Duodenal mucosa (tissue), 2 donors: Measurements from ENCODE around the gene POLR1A.
A peak's percentile ranks its signal among the peaks of the same experiment; 100 is the strongest.

Experiments used
- H3K27ac ChIP-seq: one replicate; pipeline ENCODE4 v1.7.0; 2013; ENCODE audit warnings: low read depth, low read length
- H3K27me3 ChIP-seq, 2 donors: one replicate each; pipeline ENCODE4 v1.7.0; 2013; ENCODE audit warnings: low read length in 2 of 2, control low read depth in 1 of 2; ENCODE audit not compliant: insufficient read depth in 2 of 2, control insufficient read depth in 1 of 2
- H3K36me3 ChIP-seq, 2 donors: one replicate each; pipeline ENCODE4 v1.7.0; 2013; ENCODE audit warnings: low read length in 2 of 2, control low read depth in 1 of 2; ENCODE audit not compliant: insufficient read depth in 2 of 2, control insufficient read depth in 1 of 2
- H3K4me1 ChIP-seq, 2 donors: one replicate each; pipeline ENCODE4 v1.7.0; 2013; ENCODE audit warnings: low read length in 2 of 2, control low read depth in 1 of 2; ENCODE audit not compliant: insufficient read depth in 2 of 2, control insufficient read depth in 1 of 2
- H3K4me3 ChIP-seq, 2 donors: one replicate each; pipeline ENCODE4 v1.7.0; 2013; ENCODE audit warnings: low read length in 2 of 2, low read depth in 1 of 2
- H3K9ac ChIP-seq, 2 donors: one replicate each; pipeline ENCODE4 v1.7.0; 2013; ENCODE audit warnings: low read length in 2 of 2, low read depth in 1 of 2
- H3K9me3 ChIP-seq, 2 donors: one replicate each; pipeline ENCODE4 v1.7.0; 2013; ENCODE audit warnings: low read length in 2 of 2, control low read depth in 1 of 2; ENCODE audit not compliant: control insufficient read depth in 1 of 2

POLR1A gene

GRCh38 chr2:86136141-86136540, 30.5 kb upstream of the POLR1A start:
- H3K27me3 ChIP-seq = no peaks in the 10 kb centered on the region
- peaks cover 67 to 87% of the 10 kb centered on the region in 2 donors for H3K36me3 ChIP-seq
- H3K4me1 ChIP-seq = no peaks in the 10 kb centered on the region
- no peak overlapping the region for H3K4me3 ChIP-seq
- H3K27ac ChIP-seq = no peak overlapping the region
- H3K9ac ChIP-seq = no peak overlapping the region
- no peaks in the 10 kb centered on the region for H3K9me3 ChIP-seq

- Histone ChIP-seq H3K4me1 (no peaks in the 10 kb centered on the region), H3K9me3 (no peaks in the 10 kb centered on the region), H3K9ac (no peak overlapping the region), H3K36me3 (peaks cover 67 to 91% of the 10 kb centered on the region in 2 donors), H3K27ac (no peak overlapping the region), H3K4me3 (no peak overlapping the region), H3K27me3 (no peaks in the 10 kb centered on the region)
Measured at GRCh38 chr2:86135653-86136052, 30.0 kb upstream of the POLR1A start.

DNA sequence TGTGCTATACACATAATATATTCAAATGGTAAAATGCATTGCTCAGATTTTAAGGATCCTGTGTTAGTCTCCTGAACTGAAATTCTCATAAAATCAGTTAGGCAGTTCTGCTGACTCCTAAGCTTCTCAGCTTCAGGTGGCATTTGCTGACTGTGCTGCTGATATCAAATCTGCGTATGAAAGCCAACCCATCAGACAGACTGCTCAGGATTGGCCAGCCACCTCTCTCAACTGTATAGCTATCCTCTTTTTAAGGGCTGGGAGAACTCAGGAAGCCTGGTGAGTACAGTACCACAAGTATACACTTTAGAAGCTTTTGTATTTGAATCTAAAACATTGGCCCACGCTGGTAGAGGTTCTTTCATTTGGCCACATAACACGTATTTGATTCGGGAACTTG, 29.0 kb upstream of the POLR1A start:
- Histone ChIP-seq H3K27ac (no peak overlapping the region), H3K36me3 (peaks cover 70 to 94% of the 10 kb centered on the region in 2 donors), H3K4me1 (no peaks in the 10 kb centered on the region), H3K9me3 (no peaks in the 10 kb centered on the region), H3K27me3 (no peaks in the 10 kb centered on the region), H3K9ac (no peak overlapping the region), H3K4me3 (no peak overlapping the region)

GRCh38 chr2:86124683-86125082, 19.0 kb upstream of the POLR1A start:
- Histone ChIP-seq H3K27me3 (no peaks in the 10 kb centered on the region), H3K27ac (no peak overlapping the region), H3K36me3 (peaks cover 62 to 98% of the 10 kb centered on the region in 2 donors), H3K9ac (no peak overlapping the region), H3K9me3 (no peaks in the 10 kb centered on the region), H3K4me1 (no peaks in the 10 kb centered on the region), H3K4me3 (no peak overlapping the region)

- Histone ChIP-seq H3K9me3 (no peaks in the 10 kb centered on the region), H3K4me3 (no peak overlapping the region), H3K9ac (no peak overlapping the region), H3K27ac (no peak overlapping the region), H3K27me3 (no peaks in the 10 kb centered on the region), H3K4me1 (no peaks in the 10 kb centered on the region), H3K36me3 (peaks cover 65 to 99% of the 10 kb centered on the region in 2 donors)
Measured at GRCh38 chr2:86123328-86123925, 17.7 kb upstream of the POLR1A start.

DNA sequence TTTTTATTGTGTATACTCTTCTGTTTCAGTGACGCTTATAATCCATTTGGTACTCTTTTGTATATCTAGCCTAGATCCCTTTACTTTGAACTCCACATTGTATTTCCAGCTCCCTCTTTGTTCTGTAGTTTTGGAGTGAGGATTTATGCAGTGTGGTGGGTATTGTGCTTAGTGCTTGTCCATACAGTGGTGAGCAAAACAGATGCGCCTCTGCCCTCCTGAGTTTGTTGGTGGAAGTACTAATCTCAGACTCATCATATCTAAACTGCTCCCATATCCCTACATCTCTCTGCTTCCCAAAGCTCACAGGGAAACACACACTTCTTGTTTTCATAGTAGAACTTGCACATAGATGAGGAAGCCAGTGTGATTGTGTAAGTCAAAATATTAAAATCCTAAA, 12.4 kb upstream of the POLR1A start:
- Histone ChIP-seq H3K4me3 (no peak overlapping the region), H3K9ac (no peak overlapping the region), H3K36me3 (peaks cover 52 to 92% of the 10 kb centered on the region in 2 donors), H3K27me3 (no peaks in the 10 kb centered on the region), H3K4me1 (no peaks in the 10 kb centered on the region), H3K27ac (no peak overlapping the region), H3K9me3 (no peaks in the 10 kb centered on the region)

DNA sequence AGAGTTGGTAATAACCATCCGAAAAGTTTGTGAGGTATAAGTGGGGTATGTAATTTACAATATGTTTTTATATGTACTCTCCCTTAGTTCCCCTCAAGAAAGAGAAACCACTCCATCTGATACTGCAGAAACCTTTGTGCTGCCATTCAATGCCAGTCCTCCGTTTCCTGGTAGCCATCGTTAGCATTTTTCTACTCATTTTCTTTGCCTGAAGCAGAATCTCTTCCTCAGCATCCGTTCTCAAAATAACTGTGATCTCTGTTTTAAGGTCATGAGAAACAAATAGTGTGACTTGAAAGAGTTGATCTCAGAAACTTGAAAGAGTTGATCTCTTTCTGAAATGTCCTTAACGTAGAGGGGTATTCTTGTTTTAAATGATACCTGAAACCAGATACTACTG, 1.3 kb upstream of the POLR1A start:
- no peaks in the 10 kb centered on the region for H3K27me3 ChIP-seq
- H3K9ac ChIP-seq = peak overlapping the region; percentile 81 to 85
- H3K9me3 ChIP-seq = no peaks in the 10 kb centered on the region
- peaks cover 18 to 26% of the 10 kb centered on the region in 2 donors for H3K4me1 ChIP-seq
- H3K36me3 ChIP-seq = peaks cover 21 to 27% of the 10 kb centered on the region in 2 donors
- peak overlapping the region; percentile 97 to 98 for H3K4me3 ChIP-seq
- no peak overlapping the region for H3K27ac ChIP-seq

GRCh38 chr2:86105969-86106945, 571 bp upstream of the POLR1A start, which contains the start of gene PTCD3:
TSS of gene PTCD3 (plus strand) at chr2:86106235. CDS start at chr2:86106248, 13 bp downstream.
- H3K4me3 ChIP-seq = peak within 1 kb of the TSS; percentile 97 to 98
- H3K27me3 ChIP-seq = no peaks in the 10 kb centered on the region
- peaks cover 18 to 26% of the 10 kb centered on the region in 2 donors for H3K4me1 ChIP-seq
- H3K27ac ChIP-seq = peak within 1 kb of the TSS; percentile 48
- H3K9ac ChIP-seq = peak within 1 kb of the TSS; percentile 81 to 85
- H3K9me3 ChIP-seq = no peaks in the 10 kb centered on the region
- peaks cover 21 to 23% of the 10 kb centered on the region in 2 donors for H3K36me3 ChIP-seq

DNA sequence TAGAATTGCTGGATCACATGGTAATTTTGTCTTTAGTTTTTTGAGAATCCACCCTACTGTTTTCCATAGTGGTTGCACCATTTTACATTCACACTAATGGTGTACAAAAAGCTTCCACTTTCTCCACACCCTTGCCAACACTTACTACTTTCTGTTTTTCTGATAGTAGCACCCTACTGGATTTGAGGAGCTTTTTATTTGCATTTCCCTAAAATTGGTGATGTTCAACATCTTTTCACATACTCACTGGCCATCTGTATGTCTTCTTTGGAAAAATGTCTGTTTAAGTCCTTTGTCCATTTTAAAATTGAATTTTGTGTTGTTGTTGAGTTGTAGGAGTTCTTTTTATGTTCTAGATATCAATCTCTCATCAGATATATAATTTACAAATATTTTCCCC, 3.5 kb downstream of the POLR1A start:
- Histone ChIP-seq H3K27me3 (no peaks in the 10 kb centered on the region), H3K36me3 (peaks cover 3 to 37% of the 10 kb centered on the region in 2 donors)

GRCh38 chr2:86097913-86098312, 7.8 kb downstream of the POLR1A start:
- Histone ChIP-seq H3K9me3 (no peaks in the 10 kb centered on the region), H3K4me3 (no peak overlapping the region), H3K9ac (no peak overlapping the region), H3K4me1 (no peaks in the 10 kb centered on the region), H3K36me3 (peaks cover 16 to 54% of the 10 kb centered on the region in 2 donors), H3K27me3 (no peaks in the 10 kb centered on the region), H3K27ac (no peak overlapping the region)

More for the DNA sequence above, 3.5 kb downstream of the POLR1A start:
- no peak overlapping the region for H3K4me3 ChIP-seq
- no peak overlapping the region for H3K27ac ChIP-seq
- H3K9me3 ChIP-seq = no peaks in the 10 kb centered on the region
- H3K4me1 ChIP-seq = peaks cover 12 to 16% of the 10 kb centered on the region in 2 donors
- no peak overlapping the region for H3K9ac ChIP-seq
